Keratinocyte (primary cell): Measurements from ENCODE around the gene RAPGEF1. TPM values are rescaled to one million over a fixed set of nuclear protein-coding genes. Genes with fewer than 3 reads are reported as not detected.

ENCODE experiments used
- DNase-seq: peaks from one replicate; pipeline ENCODE4 v3.0.0-alpha.2; 2011; ENCODE audit warnings: low read depth, missing footprints, low spot score
- FAIRE-seq: peaks from 2 replicates; lab custom pipeline; 2011; peaks lifted over from hg19 to GRCh38; lab: Jason Lieb, UNC
- H2AFZ ChIP-seq: 2 replicates; pipeline ENCODE4 v1.6.0; 2012; ENCODE audit warnings: low read length, control low read depth, inconsistent platforms; ENCODE audit not compliant: control insufficient read depth
- H3K27ac ChIP-seq: 2 replicates; pipeline ENCODE4 v1.5.1; 2011; ENCODE audit warnings: low read length; ENCODE audit not compliant: control insufficient read depth, insufficient read depth
- H3K27me3 ChIP-seq: 3 replicates; pipeline ENCODE4 v1.6.0; 2011; ENCODE audit warnings: low read length; ENCODE audit not compliant: control insufficient read depth, insufficient read depth; ENCODE audit errors: extremely low read depth
- H3K36me3 ChIP-seq, 2 experiments: 2 replicates in 1 of 2; 3 replicates in 1 of 2; pipeline ENCODE4 v1.5.1; 2011; ENCODE audit warnings: low read length in 2 of 2, mild to moderate bottlenecking in 1 of 2; ENCODE audit not compliant: control insufficient read depth in 2 of 2, insufficient read depth in 2 of 2; ENCODE audit errors: extremely low read depth in 1 of 2
- H3K4me1 ChIP-seq: 3 replicates; pipeline ENCODE4 v1.5.1; 2011; ENCODE audit warnings: low read length; ENCODE audit not compliant: control insufficient read depth, insufficient read depth; ENCODE audit errors: extremely low read depth
- H3K4me2 ChIP-seq: 3 replicates; pipeline ENCODE4 v1.6.0; 2011; ENCODE audit warnings: low read depth, low read length; ENCODE audit not compliant: control insufficient read depth, insufficient read depth; ENCODE audit errors: extremely low read depth
- H3K4me3 ChIP-seq, 3 experiments: fragments of 200-600 bp in 1 of 3; sonication (generic) in 1 of 3; 2 replicates in 2 of 3; 3 replicates in 1 of 3; pipeline ENCODE4 v1.5.1; 2011 to 2016; ENCODE audit warnings: low read length in 3 of 3, mild to moderate bottlenecking in 3 of 3, control low read depth in 2 of 3, inconsistent platforms in 1 of 3, low read depth in 1 of 3, mixed read lengths in 1 of 3, mixed run types in 1 of 3, moderate library complexity in 1 of 3; ENCODE audit not compliant: control insufficient read depth in 2 of 3, insufficient read depth in 2 of 3; ENCODE audit errors: extremely low read depth in 1 of 3
- H3K79me2 ChIP-seq: 2 replicates; pipeline ENCODE4 v1.6.0; 2012; ENCODE audit warnings: low read length; ENCODE audit not compliant: control insufficient read depth, insufficient read depth
- H3K9ac ChIP-seq: 3 replicates; pipeline ENCODE4 v1.6.0; 2011; ENCODE audit warnings: low read length; ENCODE audit not compliant: control insufficient read depth, insufficient read depth; ENCODE audit errors: extremely low read depth
- H3K9me1 ChIP-seq: 3 replicates; pipeline ENCODE4 v1.6.0; 2011; ENCODE audit warnings: low read length; ENCODE audit not compliant: control insufficient read depth, insufficient read depth; ENCODE audit errors: extremely low read depth
- H3K9me3 ChIP-seq: 2 replicates; pipeline ENCODE4 v1.5.1; 2012; ENCODE audit warnings: low read depth, low read length; ENCODE audit not compliant: control insufficient read depth
- H4K20me1 ChIP-seq: 3 replicates; pipeline ENCODE4 v1.6.0; 2011; ENCODE audit warnings: low read length; ENCODE audit not compliant: control insufficient read depth, insufficient read depth; ENCODE audit errors: extremely low read depth
- EZH2 ChIP-seq: IDR thresholded peaks from one replicate; pipeline ENCODE4 v1.6.1; 2012; ENCODE audit warnings: inconsistent platforms, mild to moderate bottlenecking, low read length, moderate library complexity
- dilution Hi-C: fragments of 300-500 bp; cut with MboI; formaldehyde crosslinking; loops from one replicate; pipeline ENCODE4 v1.7.0; 2020; ENCODE audit warnings: low sequenced_read_pairs; ENCODE audit not compliant: extremely low pct_ligation_motif_present
- polyA plus RNA-seq, 5 experiments: library from polyadenylated mRNA; depleted of rRNA in 3 of 5; stranded (reverse) in 3 of 5; stranded (forward) in 1 of 5; unstranded in 1 of 5; fragments of >200 nt; gene quantifications; 1 replicate in 1 of 5; 2 replicates in 3 of 5; 3 replicates in 1 of 5; pipeline versions ENCODE4 v1.2.1 to v1.2.3, GENCODE V29; 2011 to 2012; ENCODE audit warnings: missing spikeins in 2 of 5, low read depth in 1 of 5, low replicate concordance in 1 of 5
- TF ChIP-seq, protein P1 (sequence below), 3 experiments: IDR thresholded peaks in 1 of 3; conservative IDR thresholded peaks in 1 of 3; optimal IDR thresholded peaks in 1 of 3; 2 replicates in 2 of 3; 3 replicates in 1 of 3; pipeline versions ENCODE3 to v1.5.1; 2011; ENCODE audit warnings: low read length in 3 of 3, mild to moderate bottlenecking in 3 of 3, moderate library complexity in 2 of 3, control low read depth in 1 of 3, inconsistent platforms in 1 of 3; ENCODE audit not compliant: insufficient read depth in 2 of 3; ENCODE audit errors: extremely low read depth in 1 of 3

The RAPGEF1 gene
- polyA plus RNA-seq, 1 donor (not counting 4 experiments of a cell fraction or from before 2014, with no cell fraction given), result 18.5 TPM

GRCh38 chr9:131610231-131610761, 129.6 kb downstream of the RAPGEF1 start:
- Histone ChIP-seq H4K20me1 (no peaks in the 10 kb centered on the region), H3K9me1 (peaks cover 3% of the 10 kb centered on the region), H3K4me1 (peaks cover 39% of the 10 kb centered on the region), H3K9ac (no peak overlapping the region), H3K9me3 (no peaks in the 10 kb centered on the region), H3K4me3 (no peak overlapping the region), H3K79me2 (no peaks in the 10 kb centered on the region), H3K27ac (no peak overlapping the region), H3K27me3 (no peaks in the 10 kb centered on the region), H3K36me3 (peaks cover 0 to 8% of the 10 kb centered on the region in 2 experiments), H3K4me2 (no peak overlapping the region), H2AFZ (no peak overlapping the region)
- no peak for TF ChIP-seq EZH2
- TF ChIP-seq, protein P1, sequence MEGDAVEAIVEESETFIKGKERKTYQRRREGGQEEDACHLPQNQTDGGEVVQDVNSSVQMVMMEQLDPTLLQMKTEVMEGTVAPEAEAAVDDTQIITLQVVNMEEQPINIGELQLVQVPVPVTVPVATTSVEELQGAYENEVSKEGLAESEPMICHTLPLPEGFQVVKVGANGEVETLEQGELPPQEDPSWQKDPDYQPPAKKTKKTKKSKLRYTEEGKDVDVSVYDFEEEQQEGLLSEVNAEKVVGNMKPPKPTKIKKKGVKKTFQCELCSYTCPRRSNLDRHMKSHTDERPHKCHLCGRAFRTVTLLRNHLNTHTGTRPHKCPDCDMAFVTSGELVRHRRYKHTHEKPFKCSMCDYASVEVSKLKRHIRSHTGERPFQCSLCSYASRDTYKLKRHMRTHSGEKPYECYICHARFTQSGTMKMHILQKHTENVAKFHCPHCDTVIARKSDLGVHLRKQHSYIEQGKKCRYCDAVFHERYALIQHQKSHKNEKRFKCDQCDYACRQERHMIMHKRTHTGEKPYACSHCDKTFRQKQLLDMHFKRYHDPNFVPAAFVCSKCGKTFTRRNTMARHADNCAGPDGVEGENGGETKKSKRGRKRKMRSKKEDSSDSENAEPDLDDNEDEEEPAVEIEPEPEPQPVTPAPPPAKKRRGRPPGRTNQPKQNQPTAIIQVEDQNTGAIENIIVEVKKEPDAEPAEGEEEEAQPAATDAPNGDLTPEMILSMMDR (optimal IDR thresholded peaks at IDR 0.05 in 1 of 3, IDR thresholded peaks at IDR 0.05 in 1 of 3, conservative IDR thresholded peaks at IDR 0.05 in 1 of 3; ENCODE audit: extremely low read depth in 1 of 3, insufficient read depth in 2 of 3, low read length in 3 of 3), result no peak
- FAIRE-seq, result no peak
- DNase-seq, result no peak
- dilution Hi-C loops, result no loop called here

DNA sequence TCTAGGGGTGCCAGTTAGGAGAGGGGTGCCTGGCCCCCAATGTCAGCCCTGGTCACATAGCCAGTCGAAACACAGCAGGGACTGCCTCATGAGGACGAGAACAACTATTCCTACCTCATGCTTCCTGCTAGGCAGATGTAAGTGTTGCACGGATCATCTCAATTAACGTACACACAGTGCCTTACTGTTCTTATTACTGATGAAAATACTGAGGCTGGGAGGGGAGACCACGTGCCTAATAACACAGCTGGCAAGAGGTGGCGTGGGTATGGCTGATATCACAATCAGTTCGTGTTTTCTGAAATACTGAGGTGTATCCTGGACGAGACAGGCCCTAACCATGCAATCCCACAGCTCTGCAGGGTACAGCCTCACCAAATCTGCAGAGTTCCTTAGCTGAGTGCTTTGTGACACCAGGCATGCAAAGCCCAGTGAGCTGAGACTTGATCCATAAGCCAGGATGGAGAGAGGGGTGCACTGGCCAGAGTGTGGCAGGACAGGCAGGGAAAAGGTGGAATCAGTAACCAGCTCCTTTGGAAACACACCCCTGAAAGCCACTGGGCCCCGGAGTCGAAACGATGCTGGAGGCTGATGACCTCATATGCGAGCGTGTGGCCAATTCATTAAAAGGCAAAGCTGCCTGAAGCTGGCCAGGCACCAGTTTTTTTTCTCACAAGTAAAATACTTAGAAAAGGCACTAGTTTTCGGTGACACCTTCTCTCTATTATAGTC, 130.6 kb downstream of the RAPGEF1 start:
- Histone ChIP-seq H3K4me1 (peaks cover 39% of the 10 kb centered on the region), H4K20me1 (no peaks in the 10 kb centered on the region), H3K79me2 (no peaks in the 10 kb centered on the region), H3K9me3 (no peaks in the 10 kb centered on the region), H3K9me1 (peaks cover 3% of the 10 kb centered on the region), H3K36me3 (peaks cover 0 to 13% of the 10 kb centered on the region in 2 experiments), H3K9ac (peak overlapping the region; percentile 84), H3K27me3 (no peaks in the 10 kb centered on the region), H2AFZ (peak overlapping the region; percentile 70), H3K4me2 (peak overlapping the region; percentile 98), H3K4me3 (peak overlapping the region in 2 of 3 experiments; percentile 43 to 56), H3K27ac (peak overlapping the region; percentile 92)
- TF ChIP-seq, protein P1 (optimal IDR thresholded peaks at IDR 0.05 in 1 of 3, IDR thresholded peaks at IDR 0.05 in 1 of 3, conservative IDR thresholded peaks at IDR 0.05 in 1 of 3; ENCODE audit: extremely low read depth in 1 of 3, insufficient read depth in 2 of 3, low read length in 3 of 3), result no peak
- TF ChIP-seq EZH2, result no peak
- dilution Hi-C loops, result no loop called here
- DNase-seq (no peak), FAIRE-seq (peak; percentile 20)
